H9 (cell line): ENCODE measurements around the gene ITGAE. TPM values are rescaled to one million over a fixed set of nuclear protein-coding genes. Genes with fewer than 3 reads are reported as not detected.

Source experiments
- DNase-seq: peaks from one replicate; pipeline ENCODE4 v3.0.0-alpha.2; 2017
- H2AFZ ChIP-seq: one replicate; pipeline ENCODE4 v1.6.1; 2013; ENCODE audit warnings: mild to moderate bottlenecking, low read length, control low read depth, moderate library complexity
- H2AK5ac ChIP-seq: 2 replicates; pipeline ENCODE4 v1.6.1; 2013; ENCODE audit warnings: low read length, control low read depth, mixed read lengths; ENCODE audit not compliant: insufficient read length
- H2BK120ac ChIP-seq: one replicate; pipeline ENCODE4 v1.6.1; 2013; ENCODE audit warnings: low read depth, mild to moderate bottlenecking, low read length, control low read depth, inconsistent platforms; ENCODE audit not compliant: poor library complexity, severe bottlenecking
- H2BK12ac ChIP-seq: 2 replicates; pipeline ENCODE4 v1.6.1; 2013; ENCODE audit warnings: low read length, control low read depth, mixed read lengths, low read depth; ENCODE audit not compliant: insufficient read length
- H2BK15ac ChIP-seq: 2 replicates; pipeline ENCODE4 v1.6.1; 2013; ENCODE audit warnings: low read depth, low read length, control low read depth
- H2BK20ac ChIP-seq: one replicate; pipeline ENCODE4 v1.6.1; 2013; ENCODE audit warnings: low read depth, mild to moderate bottlenecking, low read length, control low read depth, inconsistent platforms; ENCODE audit not compliant: poor library complexity, severe bottlenecking
- H2BK5ac ChIP-seq: 2 replicates; pipeline ENCODE4 v1.6.1; 2013; ENCODE audit warnings: low read length, control low read depth, mixed read lengths; ENCODE audit not compliant: insufficient read length
- H3K14ac ChIP-seq: 2 replicates; pipeline ENCODE4 v1.6.1; 2013; ENCODE audit warnings: low read length, control low read depth; ENCODE audit not compliant: insufficient read depth
- H3K18ac ChIP-seq: 2 replicates; pipeline ENCODE4 v1.6.1; 2013; ENCODE audit warnings: low read depth, mild to moderate bottlenecking, mixed read lengths, low read length, control low read depth; ENCODE audit not compliant: insufficient read length
- H3K23ac ChIP-seq: 2 replicates; pipeline ENCODE4 v1.6.1; 2013; ENCODE audit warnings: low read length, control low read depth, mixed read lengths, low read depth; ENCODE audit not compliant: insufficient read length
- H3K23me2 ChIP-seq: 2 replicates; pipeline ENCODE4 v1.6.1; 2013; ENCODE audit warnings: low read depth, mild to moderate bottlenecking, mixed read lengths, low read length, control low read depth; ENCODE audit not compliant: insufficient read length, poor library complexity, severe bottlenecking
- H3K27ac ChIP-seq: 2 replicates; pipeline ENCODE4 v1.5.1; 2013; ENCODE audit warnings: low read length, control low read depth, mixed read lengths, low read depth; ENCODE audit not compliant: insufficient read length
- H3K27me3 ChIP-seq: 2 replicates; pipeline ENCODE4 v1.6.1; 2013; ENCODE audit warnings: low read length, control low read depth, inconsistent platforms; ENCODE audit not compliant: insufficient read depth
- H3K4ac ChIP-seq: 2 replicates; pipeline ENCODE4 v1.6.1; 2013; ENCODE audit warnings: low read depth, mild to moderate bottlenecking, control low read depth, inconsistent platforms, low read length, moderate library complexity
- H3K4me1 ChIP-seq: 2 replicates; pipeline ENCODE4 v1.6.1; 2013; ENCODE audit warnings: low read length, control low read depth, inconsistent platforms; ENCODE audit not compliant: insufficient read depth
- H3K4me2 ChIP-seq: 2 replicates; pipeline ENCODE4 v1.6.1; 2013; ENCODE audit warnings: low read length, control low read depth, mixed read lengths; ENCODE audit not compliant: insufficient read length, insufficient read depth
- H3K56ac ChIP-seq: 2 replicates; pipeline ENCODE4 v1.6.1; 2013; ENCODE audit warnings: low read depth, mild to moderate bottlenecking, mixed read lengths, low read length, control low read depth; ENCODE audit not compliant: insufficient read length
- H3K79me1 ChIP-seq: 2 replicates; pipeline ENCODE4 v1.6.1; 2013; ENCODE audit warnings: low read depth, mild to moderate bottlenecking, moderate library complexity, low read length, control low read depth, inconsistent platforms; ENCODE audit not compliant: insufficient read depth, poor library complexity, severe bottlenecking
- H3K79me2 ChIP-seq: 2 replicates; pipeline ENCODE4 v1.6.1; 2013; ENCODE audit warnings: low read length, control low read depth, inconsistent platforms; ENCODE audit not compliant: insufficient read depth
- H3K9ac ChIP-seq: 2 replicates; pipeline ENCODE4 v1.6.1; 2013; ENCODE audit warnings: low read length, control low read depth, mixed read lengths; ENCODE audit not compliant: insufficient read length; ENCODE audit errors: extremely low read depth
- H3K9me3 ChIP-seq: one replicate; pipeline ENCODE4 v1.6.1; 2013; ENCODE audit warnings: low read depth, low read length, inconsistent platforms; ENCODE audit not compliant: control insufficient read depth
- H3T11ph ChIP-seq: one replicate; pipeline ENCODE4 v1.6.1; 2013; ENCODE audit warnings: mild to moderate bottlenecking, low read length, control low read depth, inconsistent platforms
- H4K20me1 ChIP-seq: one replicate; pipeline ENCODE4 v1.6.1; 2013; ENCODE audit not compliant: control insufficient read depth, insufficient read length, insufficient read depth
- H4K5ac ChIP-seq: 2 replicates; pipeline ENCODE4 v1.6.1; 2013; ENCODE audit warnings: low read depth, mild to moderate bottlenecking, mixed read lengths, low read length, control low read depth; ENCODE audit not compliant: insufficient read length
- H4K8ac ChIP-seq: replicated peaks from 2 replicates; pipeline ENCODE4 v1.6.1; 2013; ENCODE audit warnings: low read length, control low read depth, mixed read lengths, low read depth; ENCODE audit not compliant: insufficient read length
- H4K91ac ChIP-seq: 2 replicates; pipeline ENCODE4 v1.6.1; 2013; ENCODE audit warnings: low read depth, mild to moderate bottlenecking, moderate library complexity, mixed read lengths, low read length, control low read depth; ENCODE audit not compliant: insufficient read length
- H3K27ac Mint-ChIP-seq, 3 experiments: 2 replicates in 2 of 3; 3 replicates in 1 of 3; pipeline ENCODE4 v1.8.0; 2020 to 2021; ENCODE audit warnings: mixed read lengths in 3 of 3, mild to moderate bottlenecking in 1 of 3, moderate library complexity in 1 of 3
- H3K27me3 Mint-ChIP-seq: 2 replicates; pipeline ENCODE4 v1.8.0; 2021; ENCODE audit warnings: low read depth, mild to moderate bottlenecking, moderate library complexity, mixed read lengths
- H3K36me3 Mint-ChIP-seq, 3 experiments: 2 replicates in 2 of 3; 3 replicates in 1 of 3; pipeline ENCODE4 v1.8.0; 2020 to 2021; ENCODE audit warnings: low read depth in 3 of 3, mixed read lengths in 3 of 3; ENCODE audit not compliant: insufficient read depth in 1 of 3
- H3K4me1 Mint-ChIP-seq, 2 experiments: 2 replicates each; pipeline ENCODE4 v1.8.0; 2020; ENCODE audit warnings: mixed read lengths in 2 of 2
- H3K4me3 Mint-ChIP-seq, 2 experiments: 2 replicates in 1 of 2; 3 replicates in 1 of 2; pipeline ENCODE4 v1.8.0; 2020 to 2021; ENCODE audit warnings: mild to moderate bottlenecking in 2 of 2, mixed read lengths in 2 of 2, moderate library complexity in 1 of 2
- H3K9me3 Mint-ChIP-seq, 2 experiments: 2 replicates in 1 of 2; 3 replicates in 1 of 2; pipeline ENCODE4 v1.8.0; 2020; ENCODE audit warnings: mild to moderate bottlenecking in 2 of 2, mixed read lengths in 2 of 2, moderate library complexity in 1 of 2
- WGBS: extraction: QIAGEN DNeasy Blood & Tissue Kit; methylation state at CpG from one replicate; pipeline ENCODE4 v1.1.7; 2013; ENCODE audit warnings: missing lambda C conversion rate, low lambda C conversion rate, mixed read lengths; ENCODE audit not compliant: insufficient read length; ENCODE audit errors: extremely low coverage; 5-methylcytosine and 5-hydroxymethylcytosine counted together
- total RNA-seq: library from RNA; stranded (reverse); gene quantifications from 2 replicates; pipeline ENCODE4 v1.2.1, GENCODE V29; 2021
- TF ChIP-seq, protein P1 (sequence below): fragments of 200-600 bp; sonication (generic); conservative IDR thresholded peaks from 3 replicates; pipeline ENCODE4 v1.8.0; 2021; ENCODE audit warnings: antibody characterized with exemption, mild to moderate bottlenecking

ITGAE gene
- total RNA-seq, 1 experiment from 2014 or later = 23.5 TPM

DNA sequence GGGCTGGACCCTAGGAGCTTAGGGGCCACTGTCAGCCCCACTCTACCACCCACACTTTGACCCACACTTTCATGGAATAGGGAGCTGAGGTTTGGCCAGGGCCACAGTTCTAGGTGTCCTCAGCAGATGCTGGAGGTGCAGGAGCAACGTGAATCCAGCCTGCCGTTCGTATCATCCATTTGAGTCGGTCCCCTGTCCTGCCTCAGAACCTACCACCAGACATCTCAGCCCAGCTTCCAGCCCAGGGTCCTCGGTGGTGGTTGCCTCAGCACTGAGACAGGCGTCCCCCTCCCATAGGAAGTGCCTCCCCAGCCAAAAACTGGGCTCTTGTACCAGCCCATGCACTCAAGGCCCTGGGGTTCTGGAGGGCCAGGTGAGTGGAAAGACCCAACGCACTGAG, 359 bp upstream of the ITGAE start:
- no peak overlapping the region for H3K4ac ChIP-seq
- no peak overlapping the region for H2AFZ ChIP-seq
- H2BK120ac ChIP-seq = no peak overlapping the region
- H4K8ac ChIP-seq = no peak overlapping the region
- no peaks in the 10 kb centered on the region for H3K4me1 ChIP-seq
- H4K5ac ChIP-seq = no peak overlapping the region
- H3K14ac ChIP-seq = no peak overlapping the region
- no peaks in the 10 kb centered on the region for H3K79me1 ChIP-seq
- H3K27ac Mint-ChIP-seq = no peak overlapping the region
- no peak overlapping the region for H3K4me3 Mint-ChIP-seq
- no peak overlapping the region for H2AK5ac ChIP-seq
- H3K4me2 ChIP-seq = no peak overlapping the region
- H3K36me3 Mint-ChIP-seq = peaks cover 1 to 22% (median 16%) of the 10 kb centered on the region in 3 experiments; a peak in 5 of 7 replicates
- no peak overlapping the region for H2BK12ac ChIP-seq
- H4K91ac ChIP-seq = no peak overlapping the region
- no peak overlapping the region for H3K9ac ChIP-seq
- H2BK15ac ChIP-seq = no peak overlapping the region
- H3K4me1 Mint-ChIP-seq = peaks cover 0 to 6% of the 10 kb centered on the region in 2 experiments; a peak in 1 of 4 replicates
- no peak overlapping the region for H3T11ph ChIP-seq
- no peak overlapping the region for H3K23ac ChIP-seq
- no peak overlapping the region for H3K56ac ChIP-seq
- H2BK5ac ChIP-seq = no peak overlapping the region
- no peak for DNase-seq
- H4K20me1 ChIP-seq = no peaks in the 10 kb centered on the region
- H3K23me2 ChIP-seq = no peaks in the 10 kb centered on the region
- no peaks in the 10 kb centered on the region; the same call in 1 of the 2 replicates for H3K27me3 Mint-ChIP-seq
- no peak overlapping the region for H2BK20ac ChIP-seq
- WGBS = no CpG with 5 or more reads among the region's 7 CpGs
- no peak overlapping the region for H3K18ac ChIP-seq
- no peaks in the 10 kb centered on the region for H3K79me2 ChIP-seq
- no peak overlapping the region for H3K27ac ChIP-seq
- H3K27me3 ChIP-seq = no peaks in the 10 kb centered on the region
- no peaks in the 10 kb centered on the region for H3K9me3 ChIP-seq
- TF ChIP-seq, protein P1, sequence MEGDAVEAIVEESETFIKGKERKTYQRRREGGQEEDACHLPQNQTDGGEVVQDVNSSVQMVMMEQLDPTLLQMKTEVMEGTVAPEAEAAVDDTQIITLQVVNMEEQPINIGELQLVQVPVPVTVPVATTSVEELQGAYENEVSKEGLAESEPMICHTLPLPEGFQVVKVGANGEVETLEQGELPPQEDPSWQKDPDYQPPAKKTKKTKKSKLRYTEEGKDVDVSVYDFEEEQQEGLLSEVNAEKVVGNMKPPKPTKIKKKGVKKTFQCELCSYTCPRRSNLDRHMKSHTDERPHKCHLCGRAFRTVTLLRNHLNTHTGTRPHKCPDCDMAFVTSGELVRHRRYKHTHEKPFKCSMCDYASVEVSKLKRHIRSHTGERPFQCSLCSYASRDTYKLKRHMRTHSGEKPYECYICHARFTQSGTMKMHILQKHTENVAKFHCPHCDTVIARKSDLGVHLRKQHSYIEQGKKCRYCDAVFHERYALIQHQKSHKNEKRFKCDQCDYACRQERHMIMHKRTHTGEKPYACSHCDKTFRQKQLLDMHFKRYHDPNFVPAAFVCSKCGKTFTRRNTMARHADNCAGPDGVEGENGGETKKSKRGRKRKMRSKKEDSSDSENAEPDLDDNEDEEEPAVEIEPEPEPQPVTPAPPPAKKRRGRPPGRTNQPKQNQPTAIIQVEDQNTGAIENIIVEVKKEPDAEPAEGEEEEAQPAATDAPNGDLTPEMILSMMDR = no peak
- no peaks in the 10 kb centered on the region for H3K9me3 Mint-ChIP-seq
